Gastrocnemius medialis (tissue), 4 donors: ENCODE measurements around the gene DOK1.

Source experiments
- CTCF ChIP-seq, 5 experiments: fragments of 450-650 bp in 3 of 5; fragments of 200-600 bp in 2 of 5; sonication (generic) in 2 of 5; IDR thresholded peaks in 4 of 5; conservative IDR thresholded peaks in 1 of 5; 1 replicate in 4 of 5; 2 replicates in 1 of 5; pipeline ENCODE4 v1.5.1; 2016 to 2019; ENCODE audit warnings: antibody characterized with exemption in 5 of 5, mild to moderate bottlenecking in 3 of 5, moderate library complexity in 3 of 5
- POLR2A ChIP-seq, 2 donors: fragments of 450-650 bp; IDR thresholded peaks; one replicate each; pipeline ENCODE4 v1.6.1; 2017; ENCODE audit warnings: antibody characterized with exemption in 2 of 2, mild to moderate bottlenecking in 2 of 2, moderate library complexity in 2 of 2

GRCh38 chr2:74562126-74562775, 7.7 kb downstream of the DOK1 start:
- TF ChIP-seq POLR2A (IDR thresholded peaks at IDR 0.05) (no peak), CTCF (IDR thresholded peaks at IDR 0.05 in 4 of 5, conservative IDR thresholded peaks at IDR 0.05 in 1 of 5) (no peak)
